CD4-positive, alpha-beta T cell treated with Interleukin-10 for 1 hour (primary cell): ENCODE measurements around the gene TIMM21.
A peak's percentile ranks its signal among the peaks of the same experiment; 100 is the strongest.

Experiments used
- DNase-seq: peaks from one replicate; pipeline ENCODE4 v3.0.0-alpha.2; 2020

TIMM21 gene

DNA sequence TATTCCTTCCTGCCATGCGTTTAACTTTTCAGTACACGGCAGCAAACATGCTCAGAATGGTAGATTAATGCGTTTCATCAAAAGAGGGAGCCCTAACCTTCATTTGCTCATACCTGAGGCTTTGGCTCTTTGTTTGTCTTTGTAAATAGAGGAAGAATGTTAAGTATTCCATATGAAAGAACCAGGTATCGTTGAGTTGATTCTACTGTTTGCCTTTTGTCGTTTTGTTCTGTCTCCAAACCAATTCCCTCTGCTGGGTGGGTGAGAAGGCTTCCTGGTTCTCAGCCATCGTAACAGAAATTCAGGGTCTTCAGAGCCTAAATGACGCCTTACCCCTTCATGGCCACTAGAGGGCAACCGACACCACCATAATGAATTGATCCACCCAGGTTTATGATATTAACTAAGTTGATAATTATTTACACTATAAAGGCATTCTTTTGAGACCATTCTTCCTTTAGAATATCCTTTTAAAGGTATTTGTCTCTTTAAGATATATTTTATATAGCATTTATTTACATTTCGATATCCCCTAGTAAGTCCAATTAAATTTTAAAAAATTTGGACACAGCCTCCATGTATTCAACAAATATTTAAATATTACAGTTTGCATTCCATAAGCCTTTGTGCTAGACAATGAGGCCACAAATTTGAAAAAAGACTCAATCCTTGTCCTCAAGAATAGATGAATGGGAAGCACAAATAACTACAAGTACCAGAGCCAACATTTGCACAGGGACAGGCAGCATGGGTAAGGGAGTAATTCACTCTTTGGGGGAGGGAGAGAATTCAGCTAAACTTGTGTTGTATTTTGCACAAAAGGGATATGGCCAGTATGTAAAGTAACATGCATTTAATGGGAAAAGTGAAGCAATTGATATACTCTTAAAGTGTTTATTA lies 48.1 kb downstream of the TIMM21 start:
- peak; percentile 75 for DNase-seq

- no peak for DNase-seq
These were observed 49.5 kb downstream of the TIMM21 start for GRCh38 chr18:74197705-74198341.

GRCh38 chr18:74198453-74198852 lies 50.1 kb downstream of the TIMM21 start:
- DNase-seq: no peak

DNA sequence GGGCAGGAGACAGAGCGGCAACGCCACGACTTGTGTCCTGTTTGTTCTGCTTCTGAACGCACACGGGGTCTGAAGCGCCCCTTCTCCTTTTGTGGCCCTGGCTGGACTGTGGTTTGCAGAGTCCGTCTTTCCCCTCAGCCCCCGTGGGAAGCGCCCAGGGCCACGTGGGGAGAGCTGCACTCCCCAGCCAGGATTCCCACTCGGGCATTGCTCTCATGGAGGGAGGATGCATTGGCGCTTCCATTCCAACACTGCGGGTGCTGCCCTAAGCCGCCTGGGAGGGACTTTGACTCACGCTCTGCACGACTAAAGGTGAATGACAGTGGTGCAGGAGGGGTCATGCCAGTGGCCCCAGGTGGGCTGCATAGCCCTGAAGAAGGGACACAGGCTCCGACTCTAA lies 52.5 kb downstream of the TIMM21 start:
- DNase-seq: no peak

DNA sequence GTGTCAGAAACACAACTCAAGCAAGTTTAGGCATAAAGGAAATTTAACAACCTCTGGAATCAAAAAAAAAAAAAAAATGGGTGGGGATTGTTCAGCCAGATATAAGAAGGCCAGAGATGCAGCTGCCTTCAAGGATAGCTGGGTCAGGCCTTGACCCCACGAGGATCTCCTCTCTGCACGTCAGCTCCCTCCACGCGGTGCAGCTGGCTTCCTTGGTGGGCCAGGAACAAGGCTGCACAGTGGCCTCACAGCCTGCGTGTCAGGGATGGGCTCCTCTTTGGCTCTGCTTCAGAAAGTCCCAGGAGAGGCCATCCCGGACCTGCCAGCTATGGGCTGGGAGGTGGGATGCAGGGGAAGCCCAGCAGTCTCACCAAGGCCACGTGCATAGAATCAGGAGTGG lies 55.5 kb downstream of the TIMM21 start:
- no peak for DNase-seq

DNA sequence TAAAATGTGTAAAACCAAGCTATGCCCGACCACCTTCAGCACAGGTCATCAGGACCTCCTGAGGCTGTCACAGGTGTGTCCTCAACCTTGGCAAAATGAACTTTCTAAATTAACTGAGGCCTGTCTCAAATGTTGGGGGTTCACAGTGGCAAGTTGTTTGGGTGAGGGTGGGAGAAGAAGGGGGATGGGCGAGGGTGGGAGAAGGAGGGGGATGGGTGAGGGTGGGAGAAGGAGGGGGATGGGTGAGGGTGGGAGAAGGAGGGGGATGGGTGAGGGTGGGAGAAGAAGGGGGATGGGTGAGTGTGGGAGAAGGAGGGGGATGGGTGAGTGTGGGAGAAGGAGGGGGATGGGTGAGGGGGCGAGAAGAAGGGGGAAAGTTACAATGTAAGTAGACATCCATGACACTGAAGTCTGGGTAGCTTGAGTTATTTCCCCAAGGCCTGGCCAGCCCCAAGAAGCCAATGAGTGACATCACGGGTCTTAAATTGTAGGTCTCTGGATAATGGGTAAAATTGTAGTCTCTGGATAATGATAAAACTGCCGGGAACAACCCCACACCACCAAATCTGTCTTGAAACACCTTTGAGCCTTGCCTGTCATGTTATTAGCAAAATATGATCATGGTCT lies 56.3 kb downstream of the TIMM21 start:
- DNase-seq: no peak
